GM12801 (cell line): Measurements from ENCODE around the gene GRIK1.

ENCODE experiments used
- CTCF ChIP-seq: IDR thresholded peaks from one replicate; pipeline ENCODE4 v1.5.1; 2011; ENCODE audit warnings: control low read depth; ENCODE audit not compliant: insufficient read length; ENCODE audit errors: extremely low read depth

Gene GRIK1

DNA sequence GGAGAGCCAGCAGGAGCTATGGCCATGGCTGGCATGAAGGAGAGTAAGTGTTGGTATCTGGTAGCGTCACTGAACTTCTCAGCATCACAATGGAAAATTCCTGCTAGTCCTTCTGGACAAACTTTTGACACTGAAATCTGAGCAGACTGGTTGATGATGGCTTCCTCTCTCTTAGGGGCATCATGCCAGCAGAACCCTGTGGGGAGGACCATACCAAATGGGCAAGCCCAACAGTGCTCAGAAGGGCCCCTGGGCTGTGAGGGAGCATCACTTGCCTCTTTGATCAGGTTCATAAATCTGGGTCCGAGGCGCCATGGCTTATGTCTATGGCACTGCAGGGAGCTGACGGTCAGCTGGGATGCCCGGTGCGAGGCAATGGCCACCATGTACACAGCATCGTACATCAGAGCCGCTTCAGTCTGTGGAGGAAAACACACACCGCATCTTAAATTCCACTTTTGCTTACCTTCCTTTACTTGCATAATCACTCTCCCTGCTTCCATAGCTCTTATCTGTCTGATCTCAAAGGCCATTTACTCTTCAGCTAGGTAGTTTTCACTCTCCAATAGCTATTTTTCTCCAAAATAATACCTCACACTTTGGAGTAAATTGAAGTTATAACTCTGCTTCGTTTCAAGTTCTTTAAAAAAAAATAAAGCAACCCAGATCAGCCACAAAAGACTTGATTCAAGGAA, 297.1 kb downstream of the GRIK1 start:
- no peak for TF ChIP-seq CTCF

DNA sequence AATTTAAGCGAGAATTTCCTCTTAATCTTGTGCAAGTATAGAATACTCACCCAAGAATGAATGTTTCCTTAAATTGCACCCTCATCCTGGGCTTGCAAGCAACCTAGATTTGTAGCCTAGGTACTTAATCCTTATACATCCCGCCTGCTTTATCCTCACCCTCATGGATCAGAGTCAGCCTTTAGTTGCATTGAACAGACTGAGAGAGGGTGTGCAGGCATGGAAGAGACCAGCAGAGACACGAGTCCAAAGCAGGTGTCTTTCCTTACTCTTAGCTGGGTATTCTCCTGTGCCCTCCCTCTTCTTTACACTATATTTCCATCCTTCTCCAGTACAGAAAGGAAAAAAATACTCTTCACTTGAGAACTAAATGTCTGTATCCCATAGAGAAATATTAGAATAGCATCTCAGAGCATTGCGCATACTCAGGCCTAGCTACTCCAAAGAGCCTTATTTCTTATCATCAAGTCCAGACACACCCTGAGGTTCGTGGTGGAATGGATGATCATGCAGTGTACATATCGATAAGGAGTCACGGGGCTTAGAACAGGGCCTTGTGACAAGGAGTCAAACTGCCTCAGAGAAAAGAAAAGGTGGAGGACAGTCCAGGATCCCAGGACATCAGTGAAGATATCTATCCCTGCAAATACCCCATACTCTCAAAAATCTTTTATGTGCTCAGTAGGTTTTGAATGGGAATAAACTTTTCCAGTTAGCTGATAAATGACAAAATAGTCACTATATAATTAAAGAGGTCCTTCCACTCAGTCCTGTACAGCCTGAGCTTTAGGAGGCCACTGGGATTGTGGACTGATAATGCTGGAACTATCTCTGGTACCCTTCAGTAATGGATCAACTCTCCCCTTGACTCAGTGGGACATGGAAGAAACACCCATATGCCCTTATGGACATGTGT, 297.9 kb downstream of the GRIK1 start:
- TF ChIP-seq CTCF, result no peak

DNA sequence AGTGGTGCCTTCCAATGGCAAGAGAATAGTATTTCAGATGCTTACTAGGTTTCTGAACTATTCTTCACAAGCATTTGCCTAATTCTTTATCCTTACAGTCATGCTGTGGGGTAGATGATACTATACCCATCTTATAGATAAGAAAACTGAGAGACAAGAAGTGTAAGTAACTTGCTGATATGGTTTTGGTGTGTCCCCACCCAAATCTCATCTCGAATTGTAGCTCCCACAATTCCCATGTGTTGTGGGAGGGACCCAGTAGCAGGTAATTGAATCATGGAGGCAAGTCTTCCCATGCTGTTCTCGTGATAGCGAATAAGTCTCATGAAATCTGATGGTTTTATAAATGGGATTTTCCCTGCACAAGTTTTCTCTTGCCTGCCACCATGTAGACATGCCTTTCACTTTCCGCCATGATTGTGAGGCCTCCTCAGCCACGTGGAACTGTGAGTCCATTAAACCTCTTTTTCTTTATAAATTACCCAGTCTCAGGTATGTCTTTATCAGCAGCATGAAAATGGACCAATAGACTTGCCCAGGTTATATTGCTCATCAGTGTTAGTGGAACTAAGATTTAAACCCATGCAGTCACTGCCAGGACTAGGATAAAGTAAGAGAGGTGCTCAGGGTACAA, 298.7 kb downstream of the GRIK1 start:
- no peak for TF ChIP-seq CTCF

- no peak for TF ChIP-seq CTCF
These were observed 299.7 kb downstream of the GRIK1 start for GRCh38 chr21:29640080-29640508.

DNA sequence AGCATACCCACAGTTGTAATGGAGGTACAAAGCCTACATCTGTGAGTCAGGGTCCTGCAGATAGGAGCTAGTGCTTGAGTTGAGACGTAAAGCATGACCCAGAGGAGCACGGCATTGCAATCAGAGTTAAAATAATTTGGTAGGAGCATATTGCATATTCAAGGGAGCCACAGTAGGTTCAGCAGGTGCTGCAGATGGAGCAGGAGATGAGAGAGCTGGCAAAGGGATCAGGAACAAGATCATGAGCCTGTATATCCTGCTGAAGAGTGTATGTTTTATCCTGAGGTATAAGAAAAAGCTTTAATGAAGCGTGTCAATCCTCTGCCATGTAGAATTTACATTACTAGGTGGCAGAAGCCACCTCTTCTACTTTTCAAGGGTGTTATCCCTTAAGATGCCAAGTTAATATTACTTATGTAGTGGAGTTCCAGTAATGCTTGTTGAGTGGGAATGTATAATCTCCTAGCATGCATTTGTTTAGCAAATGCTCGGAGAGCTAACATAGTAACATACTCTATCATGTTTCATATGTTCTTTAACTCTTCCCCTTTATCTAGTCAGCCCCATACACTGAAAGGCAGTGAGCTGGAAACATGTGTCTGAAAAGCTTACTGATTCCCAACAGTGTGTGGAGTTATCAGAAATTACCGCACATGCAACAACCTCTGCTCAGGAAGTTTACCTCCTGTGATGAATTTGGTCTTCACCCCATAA, 300.3 kb downstream of the GRIK1 start:
- TF ChIP-seq CTCF, result no peak

- TF ChIP-seq CTCF, result no peak
These were observed 301.0 kb downstream of the GRIK1 start for GRCh38 chr21:29638761-29639327.

DNA sequence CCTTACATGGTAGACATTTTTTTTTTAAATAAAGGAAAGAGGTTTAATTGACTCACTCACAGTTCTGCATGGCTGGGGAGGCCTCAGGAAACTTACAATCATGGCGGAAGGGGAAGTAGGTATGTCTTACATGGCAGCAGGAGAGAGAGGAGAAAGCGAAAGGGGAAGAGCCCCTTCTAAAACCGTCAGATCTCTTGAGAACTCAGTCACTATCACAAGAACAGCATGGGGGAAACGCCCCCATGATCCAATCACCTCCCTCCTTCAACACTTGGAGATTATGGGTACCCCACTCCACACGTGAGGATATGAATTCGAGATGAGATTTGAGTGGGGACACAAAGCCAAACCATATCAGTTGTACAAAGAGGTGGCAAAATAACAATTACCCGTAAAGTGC, 301.7 kb downstream of the GRIK1 start:
- no peak for TF ChIP-seq CTCF
